ENCODE measurements around the gene STIM1.

Gene STIM1

GRCh38 chr11:3877364-3878257, 22.1 kb downstream of the STIM1 start:
- no peak for DNase-seq (ENCODE audit: low read depth)

GRCh38 chr11:3878258-3878584, 22.8 kb downstream of the STIM1 start:
- TF ChIP-seq CTCF (conservative IDR thresholded peaks at IDR 0.05; ENCODE audit: low read depth, low read length) = no peak
- DNase-seq (ENCODE audit: low read depth) = no peak
- no peak overlapping the region for H3K4me3 ChIP-seq (ENCODE audit: low read depth, low read length)

More at GRCh38 chr11:3877364-3878257, 22.1 kb downstream of the STIM1 start:
- no peak overlapping the region for H3K4me3 ChIP-seq (ENCODE audit: low read depth, low read length)
- TF ChIP-seq CTCF (conservative IDR thresholded peaks at IDR 0.05; ENCODE audit: low read depth, low read length) = no peak

GRCh38 chr11:3879216-3879966, 23.9 kb downstream of the STIM1 start:
- H3K4me3 ChIP-seq (ENCODE audit: low read depth, low read length) = no peak overlapping the region
- TF ChIP-seq CTCF (conservative IDR thresholded peaks at IDR 0.05; ENCODE audit: low read depth, low read length) = no peak
- no peak for DNase-seq (ENCODE audit: low read depth)

- no peak for TF ChIP-seq CTCF (conservative IDR thresholded peaks at IDR 0.05; ENCODE audit: low read depth, low read length)
- no peak overlapping the region for H3K4me3 ChIP-seq (ENCODE audit: low read depth, low read length)
- DNase-seq (ENCODE audit: low read depth) = no peak
Observed at GRCh38 chr11:3879967-3880542, 24.6 kb downstream of the STIM1 start.

GRCh38 chr11:3880724-3881123, 25.3 kb downstream of the STIM1 start:
- DNase-seq (ENCODE audit: low read depth) = peak; percentile 20
- H3K4me3 ChIP-seq (ENCODE audit: low read depth, low read length) = no peak overlapping the region

GRCh38 chr11:3882655-3883054, 27.2 kb downstream of the STIM1 start:
- no peak for TF ChIP-seq CTCF (conservative IDR thresholded peaks at IDR 0.05; ENCODE audit: low read depth, low read length)
- H3K4me3 ChIP-seq (ENCODE audit: low read depth, low read length) = no peak overlapping the region
- peak; percentile 17 for DNase-seq (ENCODE audit: low read depth)

More at GRCh38 chr11:3880724-3881123, 25.3 kb downstream of the STIM1 start:
- TF ChIP-seq CTCF (conservative IDR thresholded peaks at IDR 0.05; ENCODE audit: low read depth, low read length) = no peak
